Endothelial cell (in vitro differentiated cells): ENCODE measurements around the gene DMKN. TPM values are rescaled to one million over a fixed set of nuclear protein-coding genes. Genes with fewer than 3 reads are reported as not detected.
A peak's percentile ranks its signal among the peaks of the same experiment; 100 is the strongest.

Source experiments
- DNase-seq: peaks from one replicate; pipeline ENCODE4 v3.0.0; 2021; ENCODE audit warnings: low spot score
- H3K27ac Mint-ChIP-seq: one replicate; pipeline ENCODE4 v1.8.0; 2021; ENCODE audit warnings: mixed read lengths, inconsistent platforms; ENCODE audit not compliant: unreplicated experiment
- H3K27me3 Mint-ChIP-seq: one replicate; pipeline ENCODE4 v1.8.0; 2021; ENCODE audit warnings: mild to moderate bottlenecking, moderate library complexity, mixed read lengths, inconsistent platforms; ENCODE audit not compliant: unreplicated experiment
- H3K36me3 Mint-ChIP-seq: one replicate; pipeline ENCODE4 v1.8.0; 2021; ENCODE audit warnings: mild to moderate bottlenecking, low read depth, mixed read lengths, inconsistent platforms; ENCODE audit not compliant: unreplicated experiment
- H3K4me1 Mint-ChIP-seq: one replicate; pipeline ENCODE4 v1.8.0; 2021; ENCODE audit warnings: mild to moderate bottlenecking, mixed read lengths, inconsistent platforms; ENCODE audit not compliant: unreplicated experiment
- H3K4me3 Mint-ChIP-seq: one replicate; pipeline ENCODE4 v1.8.0; 2021; ENCODE audit warnings: mild to moderate bottlenecking, mixed read lengths, inconsistent platforms; ENCODE audit not compliant: unreplicated experiment
- H3K9me3 Mint-ChIP-seq: one replicate; pipeline ENCODE4 v1.8.0; 2021; ENCODE audit warnings: mixed read lengths, inconsistent platforms; ENCODE audit not compliant: unreplicated experiment
- total RNA-seq: library from RNA; stranded (reverse); fragmentation: NEBNext Ultra II Directional; extraction: Animal tissue kit (Norgen Biotek cat#: 25700); gene quantifications from one replicate; pipeline ENCODE4 v1.2.1, GENCODE V29; 2021; ENCODE audit not compliant: unreplicated experiment
- TF ChIP-seq, protein P1 (sequence below): fragments of 200-600 bp; sonication (generic); IDR thresholded peaks from one replicate; pipeline ENCODE4 v1.5.0; 2021; ENCODE audit warnings: antibody characterized with exemption; ENCODE audit not compliant: unreplicated experiment

The DMKN gene
- total RNA-seq, 1 donor from 2014 or later: 56.9 TPM

- peak; percentile 71 for DNase-seq
- peaks cover 3% of the 10 kb centered on the region for H3K4me1 Mint-ChIP-seq
- peak overlapping the region; percentile 87 for H3K4me3 Mint-ChIP-seq
- no peak overlapping the region for H3K27ac Mint-ChIP-seq
- peaks cover 46% of the 10 kb centered on the region for H3K27me3 Mint-ChIP-seq
- H3K9me3 Mint-ChIP-seq: no peaks in the 10 kb centered on the region
- TF ChIP-seq, protein P1, sequence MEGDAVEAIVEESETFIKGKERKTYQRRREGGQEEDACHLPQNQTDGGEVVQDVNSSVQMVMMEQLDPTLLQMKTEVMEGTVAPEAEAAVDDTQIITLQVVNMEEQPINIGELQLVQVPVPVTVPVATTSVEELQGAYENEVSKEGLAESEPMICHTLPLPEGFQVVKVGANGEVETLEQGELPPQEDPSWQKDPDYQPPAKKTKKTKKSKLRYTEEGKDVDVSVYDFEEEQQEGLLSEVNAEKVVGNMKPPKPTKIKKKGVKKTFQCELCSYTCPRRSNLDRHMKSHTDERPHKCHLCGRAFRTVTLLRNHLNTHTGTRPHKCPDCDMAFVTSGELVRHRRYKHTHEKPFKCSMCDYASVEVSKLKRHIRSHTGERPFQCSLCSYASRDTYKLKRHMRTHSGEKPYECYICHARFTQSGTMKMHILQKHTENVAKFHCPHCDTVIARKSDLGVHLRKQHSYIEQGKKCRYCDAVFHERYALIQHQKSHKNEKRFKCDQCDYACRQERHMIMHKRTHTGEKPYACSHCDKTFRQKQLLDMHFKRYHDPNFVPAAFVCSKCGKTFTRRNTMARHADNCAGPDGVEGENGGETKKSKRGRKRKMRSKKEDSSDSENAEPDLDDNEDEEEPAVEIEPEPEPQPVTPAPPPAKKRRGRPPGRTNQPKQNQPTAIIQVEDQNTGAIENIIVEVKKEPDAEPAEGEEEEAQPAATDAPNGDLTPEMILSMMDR: no peak
- peaks cover 4% of the 10 kb centered on the region for H3K36me3 Mint-ChIP-seq
Observed at GRCh38 chr19:35557539-35558399, 44.3 kb upstream of the DMKN start.

- peaks cover 3% of the 10 kb centered on the region for H3K4me1 Mint-ChIP-seq
- TF ChIP-seq, protein P1: no peak
- no peaks in the 10 kb centered on the region for H3K9me3 Mint-ChIP-seq
- H3K27me3 Mint-ChIP-seq: peaks cover 45% of the 10 kb centered on the region
- DNase-seq: no peak
- H3K27ac Mint-ChIP-seq: no peak overlapping the region
- H3K36me3 Mint-ChIP-seq: peaks cover 4% of the 10 kb centered on the region
- peak overlapping the region; percentile 67 for H3K4me3 Mint-ChIP-seq
Observed at GRCh38 chr19:35556846-35557538, 43.5 kb upstream of the DMKN start.

DNA sequence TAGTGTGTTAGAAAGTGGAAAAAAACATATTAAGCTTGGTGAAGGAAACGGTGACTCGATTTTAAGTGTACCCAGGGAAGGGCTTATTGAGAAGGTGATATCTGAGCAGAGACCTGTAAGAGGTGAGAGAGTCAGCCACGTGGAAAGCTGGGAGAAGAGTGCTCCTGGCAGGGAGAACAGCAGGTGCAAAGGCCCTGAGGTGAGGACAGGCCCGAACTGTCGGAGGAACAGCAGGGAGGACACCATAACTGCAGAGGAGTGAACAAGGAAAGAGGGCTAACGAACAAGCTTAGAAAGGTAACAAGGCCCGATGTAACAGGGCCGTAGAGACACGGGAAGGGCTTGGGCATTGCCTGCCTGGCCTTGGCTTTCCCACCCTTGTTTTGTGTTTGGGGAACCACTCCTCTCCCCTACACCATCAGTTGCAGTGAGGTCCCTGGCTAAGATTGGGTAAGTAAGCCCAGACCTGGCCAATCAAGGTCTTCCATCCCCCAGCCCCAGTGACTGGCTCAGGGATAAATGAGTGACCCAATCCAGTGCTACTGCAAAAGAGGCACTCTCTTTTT is 42.7 kb upstream of the DMKN start:
- Mint-ChIP-seq H3K27me3 (peaks cover 38% of the 10 kb centered on the region), H3K27ac (no peak overlapping the region), H3K4me1 (peaks cover 3% of the 10 kb centered on the region), H3K36me3 (peaks cover 7% of the 10 kb centered on the region), H3K9me3 (no peaks in the 10 kb centered on the region), H3K4me3 (no peak overlapping the region)
- TF ChIP-seq, protein P1: no peak
- DNase-seq: no peak

DNA sequence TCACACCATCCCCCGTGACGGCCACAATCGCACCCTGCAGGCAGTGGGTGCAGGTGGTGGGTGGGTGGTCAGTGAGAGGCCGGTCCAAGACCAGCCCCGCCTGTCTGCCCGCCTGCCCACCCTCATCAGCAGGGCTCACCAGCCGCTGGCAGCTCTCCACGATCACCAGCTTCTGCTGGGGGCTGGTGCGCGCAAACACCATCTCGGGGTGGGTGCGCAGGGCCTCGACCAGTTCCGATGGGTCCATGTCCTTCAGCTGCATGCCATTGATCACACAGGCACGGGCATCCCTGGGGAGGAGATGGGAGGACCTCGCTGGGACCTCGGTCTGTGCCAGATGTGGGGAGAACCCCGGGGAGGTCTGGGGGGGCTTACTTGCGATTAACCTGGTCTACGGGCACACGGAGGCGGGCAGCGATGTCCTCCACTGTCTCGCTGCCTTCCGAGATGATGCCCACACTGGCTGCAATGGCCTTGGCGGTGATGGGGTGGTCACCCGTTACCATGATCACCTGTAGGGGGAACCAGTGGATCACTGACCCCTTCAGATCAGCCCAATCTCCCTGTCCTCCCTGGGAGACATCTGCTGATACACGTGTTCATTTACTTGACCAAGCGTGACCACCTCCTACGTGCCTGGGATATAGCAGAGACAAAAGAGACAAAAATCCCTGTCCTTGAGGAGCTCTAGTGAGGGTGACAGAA is 42.0 kb upstream of the DMKN start:
- DNase-seq: peak; percentile 56
- H3K27me3 Mint-ChIP-seq: peaks cover 34% of the 10 kb centered on the region
- TF ChIP-seq, protein P1: no peak
- no peaks in the 10 kb centered on the region for H3K9me3 Mint-ChIP-seq
- H3K4me3 Mint-ChIP-seq: no peak overlapping the region
- no peak overlapping the region for H3K27ac Mint-ChIP-seq
- peaks cover 11% of the 10 kb centered on the region for H3K36me3 Mint-ChIP-seq
- H3K4me1 Mint-ChIP-seq: peaks cover 3% of the 10 kb centered on the region
